Liver (tissue), 9 donors: ENCODE data around the gene POLR2L. TPM values are rescaled to one million over a fixed set of nuclear protein-coding genes. Genes with fewer than 3 reads are reported as not detected.

Experiments
- DNase-seq: peaks from one replicate; pipeline ENCODE4 v3.0.0-alpha.2; 2017; ENCODE audit warnings: low spot score
- H3K27ac ChIP-seq, 2 donors: one replicate each; pipeline ENCODE4 v1.7.0; 2013; ENCODE audit warnings: inconsistent platforms in 2 of 2, low read length in 2 of 2, control low read depth in 1 of 2, low read depth in 1 of 2, mild to moderate bottlenecking in 1 of 2
- H3K27me3 ChIP-seq, 4 donors: one replicate each; pipeline versions ENCODE4 v1.6.1 to v1.7.0; 2013; ENCODE audit warnings: low read length in 3 of 4, inconsistent platforms in 1 of 4, mild to moderate bottlenecking in 1 of 4, moderate library complexity in 1 of 4; ENCODE audit not compliant: control insufficient read depth in 4 of 4, insufficient read depth in 4 of 4
- H3K36me3 ChIP-seq, 4 donors: one replicate each; pipeline versions ENCODE4 v1.6.1 to v1.7.0; 2013; ENCODE audit warnings: low read length in 3 of 4, mild to moderate bottlenecking in 3 of 4, low read depth in 1 of 4, moderate library complexity in 1 of 4; ENCODE audit not compliant: control insufficient read depth in 4 of 4, insufficient read depth in 3 of 4
- H3K4me1 ChIP-seq, 4 donors: one replicate each; pipeline versions ENCODE4 v1.6.1 to v1.7.0; 2013; ENCODE audit warnings: low read length in 3 of 4, mild to moderate bottlenecking in 3 of 4, moderate library complexity in 1 of 4; ENCODE audit not compliant: control insufficient read depth in 4 of 4, insufficient read depth in 4 of 4
- H3K4me3 ChIP-seq, 3 donors: one replicate each; pipeline versions ENCODE4 v1.6.1 to v1.7.0; 2013; ENCODE audit warnings: low read length in 3 of 3, control low read depth in 1 of 3, low read depth in 1 of 3, mild to moderate bottlenecking in 1 of 3
- H3K9ac ChIP-seq, 2 donors: one replicate each; pipeline ENCODE4 v1.7.0; 2013; ENCODE audit warnings: low read length in 2 of 2, mild to moderate bottlenecking in 2 of 2, moderate library complexity in 2 of 2, control low read depth in 1 of 2, low read depth in 1 of 2
- H3K9me3 ChIP-seq, 4 donors: one replicate each; pipeline versions ENCODE4 v1.6.1 to v1.7.0; 2013; ENCODE audit warnings: low read length in 3 of 4; ENCODE audit not compliant: control insufficient read depth in 4 of 4
- ATF3 ChIP-seq: IDR thresholded peaks from 2 replicates; pipeline ENCODE4 v1.6.1; 2016; ENCODE audit warnings: antibody characterized with exemption
- CTCF ChIP-seq: fragments of 150-350 bp; IDR thresholded peaks from 2 replicates; pipeline ENCODE4 v1.5.1; 2017; ENCODE audit warnings: improper control_type of control experiment, low read depth, low read length; ENCODE audit not compliant: missing input control
- EGR1 ChIP-seq, 2 donors: IDR thresholded peaks; 2 replicates each; pipeline ENCODE4 v1.6.1; 2016 to 2018; ENCODE audit warnings: antibody characterized with exemption in 2 of 2, low read depth in 2 of 2
- FOXA1 ChIP-seq: IDR thresholded peaks from 2 replicates; pipeline ENCODE4 v1.6.1; 2016; ENCODE audit warnings: antibody characterized with exemption
- FOXA2 ChIP-seq: IDR thresholded peaks from 2 replicates; pipeline ENCODE4 v1.6.1; 2016; ENCODE audit warnings: antibody characterized with exemption
- GABPA ChIP-seq, 2 donors: IDR thresholded peaks in 1 of 2; conservative IDR thresholded peaks in 1 of 2; 2 replicates each; pipeline ENCODE4 v1.6.1; 2016; ENCODE audit warnings: antibody characterized with exemption in 2 of 2, mild to moderate bottlenecking in 1 of 2, moderate library complexity in 1 of 2
- HNF4A ChIP-seq, 2 donors: conservative IDR thresholded peaks; 2 replicates each; pipeline ENCODE4 v1.6.1; 2016; ENCODE audit warnings: antibody characterized with exemption in 2 of 2, mild to moderate bottlenecking in 2 of 2
- HNF4G ChIP-seq: IDR thresholded peaks from 2 replicates; pipeline ENCODE4 v1.6.1; 2016; ENCODE audit warnings: antibody characterized with exemption
- JUND ChIP-seq, 2 donors: IDR thresholded peaks; 2 replicates each; pipeline ENCODE4 v1.6.1; 2016; ENCODE audit warnings: antibody characterized with exemption in 2 of 2
- NR2F2 ChIP-seq: IDR thresholded peaks from 2 replicates; pipeline ENCODE4 v1.6.1; 2016; ENCODE audit warnings: antibody characterized with exemption
- RAD21 ChIP-seq, 2 donors: IDR thresholded peaks; 2 replicates each; pipeline ENCODE4 v1.6.1; 2016; ENCODE audit warnings: antibody characterized with exemption in 2 of 2, mild to moderate bottlenecking in 2 of 2
- REST ChIP-seq: IDR thresholded peaks from 2 replicates; pipeline ENCODE4 v1.6.1; 2016; ENCODE audit warnings: antibody characterized with exemption, mild to moderate bottlenecking
- RXRA ChIP-seq, 2 donors: IDR thresholded peaks; 2 replicates each; pipeline ENCODE4 v1.6.1; 2017 to 2018; ENCODE audit warnings: antibody characterized with exemption in 2 of 2, mild to moderate bottlenecking in 1 of 2
- SP1 ChIP-seq: IDR thresholded peaks from 2 replicates; pipeline ENCODE4 v1.6.1; 2018; ENCODE audit warnings: antibody characterized with exemption, mild to moderate bottlenecking
- TAF1 ChIP-seq: conservative IDR thresholded peaks from 2 replicates; pipeline ENCODE4 v1.6.1; 2016; ENCODE audit warnings: antibody characterized with exemption, mild to moderate bottlenecking
- YY1 ChIP-seq: IDR thresholded peaks from 2 replicates; pipeline ENCODE4 v1.6.1; 2016; ENCODE audit warnings: antibody characterized with exemption, mild to moderate bottlenecking
- ZBTB33 ChIP-seq: IDR thresholded peaks from 2 replicates; pipeline ENCODE4 v1.6.1; 2016; ENCODE audit warnings: antibody characterized with exemption
- WGBS: extraction: QIAGEN DNeasy Blood & Tissue Kit; methylation state at CpG from one replicate; pipeline ENCODE4 v1.1.7; 2013; 5-methylcytosine and 5-hydroxymethylcytosine counted together
- polyA plus RNA-seq, 2 donors: library from polyadenylated mRNA; stranded (reverse) in 1 of 2; unstranded in 1 of 2; fragments of 200-250 nt in 1 of 2; fragments of >200 nt in 1 of 2; fragmentation: Nextera tagmentation in 1 of 2; extraction: Ambion mirVana in 1 of 2; gene quantifications; one replicate each; pipeline versions ENCODE4 v1.2.1 to v1.2.3, GENCODE V29; 2013 to 2015
- total RNA-seq, 2 donors: library from RNA; depleted of rRNA; stranded (reverse); fragments of >200 nt; gene quantifications; one replicate each; pipeline ENCODE4 v1.2.3, GENCODE V29; 2014
- TF ChIP-seq, protein P1 (sequence below): IDR thresholded peaks from 2 replicates; pipeline ENCODE4 v1.6.1; 2016; ENCODE audit warnings: antibody characterized with exemption
- donor health status: healthy.
- donor health status: healthy.
- donor health status: healthy.
- donor health status: healthy.
- donor health status: healthy.

POLR2L gene
- total and polyA plus RNA-seq, 4 donors, result 28.1 to 230 (median 106) TPM

DNA sequence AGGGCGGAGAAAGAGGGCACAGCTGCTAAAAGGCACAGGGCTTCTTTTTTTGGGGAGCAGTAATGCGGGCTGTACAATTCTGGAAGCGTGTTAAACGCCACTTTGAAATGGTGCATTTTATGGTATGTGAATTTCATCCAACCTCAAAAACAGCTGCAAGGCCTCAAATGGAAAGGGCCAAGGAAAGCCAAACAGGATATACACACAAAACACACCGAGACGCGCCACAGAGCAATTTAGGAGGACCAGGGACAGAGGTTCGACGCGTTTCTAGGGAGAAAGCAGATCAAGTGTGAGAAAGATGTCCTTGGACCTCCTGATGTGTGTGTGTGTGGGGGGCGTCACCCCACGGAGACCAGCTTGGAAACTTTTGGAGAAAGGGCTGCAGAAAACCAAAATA lies 31.4 kb upstream of the POLR2L start:
- no peak overlapping the region for H3K27ac ChIP-seq
- no peaks in the 10 kb centered on the region for H3K9me3 ChIP-seq
- 76% methylated on average over 12 of the region's 12 CpGs for WGBS
- H3K27me3 ChIP-seq, result no peaks in the 10 kb centered on the region
- peaks cover 3 to 10% (median 6%) of the 10 kb centered on the region in 4 donors for H3K4me1 ChIP-seq
- DNase-seq, result no peak
- peaks cover 0 to 2% (median under 1%) of the 10 kb centered on the region in 4 donors for H3K36me3 ChIP-seq
- no peak overlapping the region for H3K4me3 ChIP-seq
- no peak for TF ChIP-seq ZBTB33
- TF ChIP-seq FOXA1, result no peak
- TF ChIP-seq GABPA (IDR thresholded peaks at IDR 0.05 in 1 of 2, conservative IDR thresholded peaks at IDR 0.05 in 1 of 2), result no peak
- TF ChIP-seq FOXA2, result no peak
- no peak for TF ChIP-seq EGR1 (IDR thresholded peaks at IDR 0.05; ENCODE audit: low read depth in 2 of 2)
- no peak for TF ChIP-seq ATF3
- no peak for TF ChIP-seq SP1
- TF ChIP-seq HNF4G, result no peak
- no peak for TF ChIP-seq HNF4A (conservative IDR thresholded peaks at IDR 0.05)
- no peak for TF ChIP-seq YY1
- TF ChIP-seq TAF1, result no peak
- TF ChIP-seq RXRA (IDR thresholded peaks at IDR 0.05), result no peak
- TF ChIP-seq REST, result no peak
- no peak overlapping the region for H3K9ac ChIP-seq

GRCh38 chr11:872799-873198 lies 30.5 kb upstream of the POLR2L start:
- Histone ChIP-seq H3K4me3 (no peak overlapping the region), H3K9ac (no peak overlapping the region), H3K4me1 (peaks cover 3 to 10% (median 6%) of the 10 kb centered on the region in 4 donors), H3K27ac (no peak overlapping the region), H3K9me3 (no peaks in the 10 kb centered on the region), H3K36me3 (peaks cover 0 to 5% (median 0%) of the 10 kb centered on the region in 4 donors), H3K27me3 (no peaks in the 10 kb centered on the region)
- WGBS, result 93% methylated on average over 9 of the region's 9 CpGs
- DNase-seq, result no peak
- no peak for TF ChIP-seq ZBTB33
- no peak for TF ChIP-seq HNF4A (conservative IDR thresholded peaks at IDR 0.05)
- no peak for TF ChIP-seq YY1
- no peak for TF ChIP-seq TAF1
- TF ChIP-seq, protein P1, sequence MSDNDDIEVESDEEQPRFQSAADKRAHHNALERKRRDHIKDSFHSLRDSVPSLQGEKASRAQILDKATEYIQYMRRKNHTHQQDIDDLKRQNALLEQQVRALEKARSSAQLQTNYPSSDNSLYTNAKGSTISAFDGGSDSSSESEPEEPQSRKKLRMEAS, result no peak
- TF ChIP-seq SP1, result no peak
- no peak for TF ChIP-seq GABPA (IDR thresholded peaks at IDR 0.05 in 1 of 2, conservative IDR thresholded peaks at IDR 0.05 in 1 of 2)
- no peak for TF ChIP-seq ATF3
- no peak for TF ChIP-seq EGR1 (IDR thresholded peaks at IDR 0.05; ENCODE audit: low read depth in 2 of 2)
- no peak for TF ChIP-seq REST
- no peak for TF ChIP-seq JUND (IDR thresholded peaks at IDR 0.05)
- no peak for TF ChIP-seq CTCF
- no peak for TF ChIP-seq RAD21 (IDR thresholded peaks at IDR 0.05)
- TF ChIP-seq FOXA1, result no peak
- no peak for TF ChIP-seq HNF4G
- TF ChIP-seq NR2F2, result no peak
